ENCODE results near the gene GOLM1.

The GOLM1 gene

DNA sequence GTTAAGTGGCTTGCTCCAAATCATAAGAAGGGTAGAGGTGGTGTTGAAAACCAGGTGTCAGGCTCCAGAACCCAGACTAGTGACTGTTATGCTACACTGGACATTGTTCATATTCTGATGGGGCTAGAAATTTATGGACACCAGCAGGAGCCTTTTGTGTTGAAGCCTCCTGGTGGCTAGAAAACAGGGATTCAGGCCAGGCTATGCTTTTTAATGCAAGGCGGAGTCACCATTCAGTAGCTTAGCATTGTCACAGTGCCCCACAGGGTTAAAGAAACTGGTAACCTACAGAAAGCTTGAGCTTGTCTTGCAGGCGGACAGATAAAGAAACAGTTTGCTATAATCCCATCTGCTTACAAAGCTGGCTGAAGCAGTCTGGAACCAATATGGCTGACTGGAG, 23.0 kb upstream of the GOLM1 start:
- Histone ChIP-seq H3K27me3 (ENCODE audit: control insufficient read depth in 2 of 2, insufficient read depth in 2 of 2, low read length in 2 of 2) (no peaks in the 10 kb centered on the region), H3K4me1 (ENCODE audit: control insufficient read depth in 2 of 2, insufficient read depth in 2 of 2, low read length in 2 of 2) (peaks cover 5 to 8% of the 10 kb centered on the region in 2 donors), H3K9ac (ENCODE audit: low read depth in 1 of 2, low read length in 2 of 2) (no peak overlapping the region), H3K36me3 (ENCODE audit: control insufficient read depth in 2 of 2, insufficient read depth in 2 of 2, low read length in 2 of 2) (no peaks in the 10 kb centered on the region), H3K27ac (ENCODE audit: low read depth in 2 of 2, low read length in 2 of 2) (no peak overlapping the region), H3K4me3 (ENCODE audit: low read length in 2 of 2) (no peak overlapping the region), H3K9me3 (ENCODE audit: control insufficient read depth in 2 of 2, low read length in 2 of 2) (no peaks in the 10 kb centered on the region)

DNA sequence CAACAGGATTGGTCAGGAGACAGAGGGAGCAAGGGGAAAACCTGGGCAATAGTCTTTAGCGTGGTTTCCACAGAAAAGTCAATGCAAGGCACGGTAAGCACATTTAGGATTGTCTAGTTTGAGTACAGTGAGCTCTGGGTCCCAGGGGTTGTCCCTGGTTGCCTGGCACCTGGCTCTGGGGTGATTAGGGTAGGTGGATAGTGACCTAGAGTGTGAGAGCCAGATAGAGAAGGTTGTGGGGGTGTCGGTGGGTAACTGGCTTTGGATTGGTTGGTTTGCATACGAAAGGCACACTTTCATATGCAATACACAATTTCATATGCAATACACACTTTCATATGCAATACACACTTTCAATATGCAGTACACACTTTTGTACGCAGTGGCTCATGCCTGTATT, 20.1 kb upstream of the GOLM1 start:
- no peak overlapping the region for H3K4me3 ChIP-seq (ENCODE audit: low read length in 2 of 2)
- no peaks in the 10 kb centered on the region for H3K4me1 ChIP-seq (ENCODE audit: control insufficient read depth in 2 of 2, insufficient read depth in 2 of 2, low read length in 2 of 2)
- H3K36me3 ChIP-seq (ENCODE audit: control insufficient read depth in 2 of 2, insufficient read depth in 2 of 2, low read length in 2 of 2), result no peaks in the 10 kb centered on the region
- H3K9ac ChIP-seq (ENCODE audit: low read depth in 1 of 2, low read length in 2 of 2), result no peak overlapping the region
- H3K9me3 ChIP-seq (ENCODE audit: control insufficient read depth in 2 of 2, low read length in 2 of 2), result no peaks in the 10 kb centered on the region
- no peaks in the 10 kb centered on the region for H3K27me3 ChIP-seq (ENCODE audit: control insufficient read depth in 2 of 2, insufficient read depth in 2 of 2, low read length in 2 of 2)
- H3K27ac ChIP-seq (ENCODE audit: low read depth in 2 of 2, low read length in 2 of 2), result no peak overlapping the region

DNA sequence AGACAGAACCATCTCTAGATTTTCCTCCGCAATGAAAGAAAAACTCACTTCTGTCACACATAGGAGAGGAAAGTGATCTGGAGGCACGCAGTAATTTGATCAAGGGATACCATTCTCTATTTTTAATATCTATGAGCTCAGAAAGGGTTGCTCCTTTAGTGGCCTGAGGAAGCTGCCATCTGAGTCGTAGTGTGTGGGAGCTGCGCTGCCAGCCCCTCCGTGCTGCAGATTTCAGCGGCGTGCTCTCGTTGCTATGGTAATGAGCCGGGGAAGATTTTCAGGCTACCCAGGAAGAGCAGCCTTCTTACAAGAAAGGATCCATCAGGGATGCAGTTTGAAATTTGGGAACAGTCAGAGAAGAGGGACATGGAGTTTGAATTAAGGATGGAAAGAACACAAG, 17.1 kb upstream of the GOLM1 start:
- no peaks in the 10 kb centered on the region for H3K9me3 ChIP-seq (ENCODE audit: control insufficient read depth in 2 of 2, low read length in 2 of 2)
- H3K27me3 ChIP-seq (ENCODE audit: control insufficient read depth in 2 of 2, insufficient read depth in 2 of 2, low read length in 2 of 2), result no peaks in the 10 kb centered on the region
- no peaks in the 10 kb centered on the region for H3K36me3 ChIP-seq (ENCODE audit: control insufficient read depth in 2 of 2, insufficient read depth in 2 of 2, low read length in 2 of 2)
- no peak overlapping the region for H3K27ac ChIP-seq (ENCODE audit: low read depth in 2 of 2, low read length in 2 of 2)
- no peak overlapping the region for H3K9ac ChIP-seq (ENCODE audit: low read depth in 1 of 2, low read length in 2 of 2)
- H3K4me1 ChIP-seq (ENCODE audit: control insufficient read depth in 2 of 2, insufficient read depth in 2 of 2, low read length in 2 of 2), result no peaks in the 10 kb centered on the region
- no peak overlapping the region for H3K4me3 ChIP-seq (ENCODE audit: low read length in 2 of 2)

DNA sequence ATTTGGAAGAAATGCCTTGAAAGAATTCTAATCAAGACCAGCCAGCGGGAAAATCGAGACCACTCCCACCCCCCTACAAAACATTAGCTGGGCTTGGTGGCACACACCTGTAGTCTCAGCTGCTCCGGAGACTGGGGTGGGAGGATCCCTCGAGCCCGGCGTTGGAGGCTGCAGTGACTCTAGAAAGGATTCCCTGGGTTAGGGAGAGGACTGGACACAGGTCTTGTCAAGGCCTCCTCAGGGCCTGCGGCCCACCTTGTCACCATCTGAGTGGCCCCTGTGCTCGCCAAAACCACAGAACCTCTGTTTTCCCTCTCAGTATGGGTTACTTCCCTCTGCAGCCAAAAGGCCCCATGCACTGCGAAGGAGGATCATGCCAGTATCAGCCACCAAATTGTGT, 16.5 kb upstream of the GOLM1 start:
- Histone ChIP-seq H3K9ac (ENCODE audit: low read depth in 1 of 2, low read length in 2 of 2) (no peak overlapping the region), H3K4me3 (ENCODE audit: low read length in 2 of 2) (no peak overlapping the region), H3K27me3 (ENCODE audit: control insufficient read depth in 2 of 2, insufficient read depth in 2 of 2, low read length in 2 of 2) (no peaks in the 10 kb centered on the region), H3K4me1 (ENCODE audit: control insufficient read depth in 2 of 2, insufficient read depth in 2 of 2, low read length in 2 of 2) (no peaks in the 10 kb centered on the region), H3K36me3 (ENCODE audit: control insufficient read depth in 2 of 2, insufficient read depth in 2 of 2, low read length in 2 of 2) (no peaks in the 10 kb centered on the region), H3K27ac (ENCODE audit: low read depth in 2 of 2, low read length in 2 of 2) (no peak overlapping the region), H3K9me3 (ENCODE audit: control insufficient read depth in 2 of 2, low read length in 2 of 2) (no peaks in the 10 kb centered on the region)

DNA sequence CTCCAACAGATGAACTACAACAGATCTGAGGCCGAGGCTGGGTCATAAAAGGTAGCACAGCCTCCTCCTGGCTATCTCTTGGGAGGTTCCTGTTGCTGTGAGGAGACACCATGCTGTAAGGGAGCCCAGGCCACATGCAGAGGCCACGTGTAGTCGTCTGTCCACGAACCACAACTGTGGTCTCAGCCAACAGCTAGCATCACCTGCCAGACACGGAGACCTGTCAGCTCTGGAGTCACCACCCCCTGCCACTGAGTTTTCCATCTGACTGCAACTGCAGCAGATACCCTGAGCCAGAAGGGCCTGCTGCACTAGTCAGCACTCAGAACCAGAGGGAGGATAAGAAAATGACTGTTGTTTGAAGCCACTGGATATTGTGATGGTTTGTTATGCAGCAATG, 12.7 kb upstream of the GOLM1 start:
- H3K4me3 ChIP-seq (ENCODE audit: low read length in 2 of 2), result no peak overlapping the region
- H3K9ac ChIP-seq (ENCODE audit: low read depth in 1 of 2, low read length in 2 of 2), result no peak overlapping the region
- H3K27ac ChIP-seq (ENCODE audit: low read depth in 2 of 2, low read length in 2 of 2), result no peak overlapping the region
- H3K9me3 ChIP-seq (ENCODE audit: control insufficient read depth in 2 of 2, low read length in 2 of 2), result no peaks in the 10 kb centered on the region
- H3K36me3 ChIP-seq (ENCODE audit: control insufficient read depth in 2 of 2, insufficient read depth in 2 of 2, low read length in 2 of 2), result no peaks in the 10 kb centered on the region
- H3K27me3 ChIP-seq (ENCODE audit: control insufficient read depth in 2 of 2, insufficient read depth in 2 of 2, low read length in 2 of 2), result no peaks in the 10 kb centered on the region
- H3K4me1 ChIP-seq (ENCODE audit: control insufficient read depth in 2 of 2, insufficient read depth in 2 of 2, low read length in 2 of 2), result no peaks in the 10 kb centered on the region

DNA sequence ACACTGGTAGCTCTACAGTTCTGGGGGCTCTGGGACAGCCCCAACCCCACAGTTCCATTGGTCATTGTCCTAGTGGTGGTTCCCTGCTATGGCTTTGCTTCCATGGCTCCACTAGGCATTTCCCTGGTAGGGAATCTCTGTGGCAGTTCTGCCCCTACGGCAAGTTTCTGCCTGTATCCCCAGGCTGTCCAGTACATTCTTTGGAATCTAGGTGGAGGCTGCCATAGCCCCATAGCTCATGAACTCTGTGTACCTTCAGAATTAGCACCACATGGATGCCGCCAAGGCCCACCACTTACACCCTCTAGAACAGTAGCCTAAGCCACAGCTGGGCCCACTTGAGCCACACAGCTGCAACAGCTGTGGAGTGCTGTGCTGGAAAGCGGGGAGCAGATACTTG, 3.3 kb upstream of the GOLM1 start:
- H3K9me3 ChIP-seq (ENCODE audit: control insufficient read depth in 2 of 2, low read length in 2 of 2), result no peaks in the 10 kb centered on the region
- H3K36me3 ChIP-seq (ENCODE audit: control insufficient read depth in 2 of 2, insufficient read depth in 2 of 2, low read length in 2 of 2), result no peaks in the 10 kb centered on the region
- no peak overlapping the region for H3K4me3 ChIP-seq (ENCODE audit: low read length in 2 of 2)
- H3K27ac ChIP-seq (ENCODE audit: low read depth in 2 of 2, low read length in 2 of 2), result no peak overlapping the region
- H3K4me1 ChIP-seq (ENCODE audit: control insufficient read depth in 2 of 2, insufficient read depth in 2 of 2, low read length in 2 of 2), result peaks cover 0 to 6% of the 10 kb centered on the region in 2 donors
- H3K27me3 ChIP-seq (ENCODE audit: control insufficient read depth in 2 of 2, insufficient read depth in 2 of 2, low read length in 2 of 2), result no peaks in the 10 kb centered on the region
- no peak overlapping the region for H3K9ac ChIP-seq (ENCODE audit: low read depth in 1 of 2, low read length in 2 of 2)

DNA sequence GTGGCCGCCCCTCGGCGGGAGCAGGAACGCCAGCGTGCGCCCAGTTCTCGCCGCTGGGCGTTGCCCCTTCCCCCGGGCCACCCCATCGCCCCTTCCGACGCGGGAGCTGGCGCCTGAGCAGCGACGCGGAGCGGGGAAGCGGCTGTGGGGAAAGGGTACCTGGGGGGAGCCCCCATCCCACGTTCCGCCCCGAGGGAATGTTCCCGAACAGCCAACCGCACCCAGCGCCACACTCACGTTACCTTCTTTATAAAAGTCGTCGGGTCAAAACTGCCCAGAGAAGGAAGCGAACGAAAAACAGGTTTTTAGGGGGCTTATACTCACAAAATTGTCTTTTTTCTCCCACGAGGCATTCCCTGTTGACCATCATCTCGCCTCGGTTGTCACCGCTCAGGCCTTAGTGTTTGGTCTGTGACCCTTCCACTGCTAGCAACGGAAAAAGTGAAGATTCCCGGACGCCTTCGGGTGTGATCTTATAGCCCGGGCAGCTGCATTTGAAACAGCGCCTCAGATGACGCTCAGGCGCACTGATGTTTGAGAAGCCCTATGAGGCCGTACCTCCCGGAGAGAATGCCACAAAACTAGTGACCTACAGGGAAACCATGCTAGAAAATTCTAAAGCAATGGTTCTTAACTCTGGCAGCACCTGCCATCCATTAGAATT, 475 bp upstream of the GOLM1 start:
- H3K4me3 ChIP-seq (ENCODE audit: low read length in 2 of 2), result peak overlapping the region; percentile 69 to 82
- no peaks in the 10 kb centered on the region for H3K9me3 ChIP-seq (ENCODE audit: control insufficient read depth in 2 of 2, low read length in 2 of 2)
- H3K9ac ChIP-seq (ENCODE audit: low read depth in 1 of 2, low read length in 2 of 2), result peak overlapping the region; percentile 84 to 85
- peaks cover 0 to 4% of the 10 kb centered on the region in 2 donors for H3K27me3 ChIP-seq (ENCODE audit: control insufficient read depth in 2 of 2, insufficient read depth in 2 of 2, low read length in 2 of 2)
- H3K36me3 ChIP-seq (ENCODE audit: control insufficient read depth in 2 of 2, insufficient read depth in 2 of 2, low read length in 2 of 2), result no peaks in the 10 kb centered on the region
- peaks cover 3 to 16% of the 10 kb centered on the region in 2 donors for H3K4me1 ChIP-seq (ENCODE audit: control insufficient read depth in 2 of 2, insufficient read depth in 2 of 2, low read length in 2 of 2)
- peak overlapping the region; percentile 87 to 93 for H3K27ac ChIP-seq (ENCODE audit: low read depth in 2 of 2, low read length in 2 of 2)

DNA sequence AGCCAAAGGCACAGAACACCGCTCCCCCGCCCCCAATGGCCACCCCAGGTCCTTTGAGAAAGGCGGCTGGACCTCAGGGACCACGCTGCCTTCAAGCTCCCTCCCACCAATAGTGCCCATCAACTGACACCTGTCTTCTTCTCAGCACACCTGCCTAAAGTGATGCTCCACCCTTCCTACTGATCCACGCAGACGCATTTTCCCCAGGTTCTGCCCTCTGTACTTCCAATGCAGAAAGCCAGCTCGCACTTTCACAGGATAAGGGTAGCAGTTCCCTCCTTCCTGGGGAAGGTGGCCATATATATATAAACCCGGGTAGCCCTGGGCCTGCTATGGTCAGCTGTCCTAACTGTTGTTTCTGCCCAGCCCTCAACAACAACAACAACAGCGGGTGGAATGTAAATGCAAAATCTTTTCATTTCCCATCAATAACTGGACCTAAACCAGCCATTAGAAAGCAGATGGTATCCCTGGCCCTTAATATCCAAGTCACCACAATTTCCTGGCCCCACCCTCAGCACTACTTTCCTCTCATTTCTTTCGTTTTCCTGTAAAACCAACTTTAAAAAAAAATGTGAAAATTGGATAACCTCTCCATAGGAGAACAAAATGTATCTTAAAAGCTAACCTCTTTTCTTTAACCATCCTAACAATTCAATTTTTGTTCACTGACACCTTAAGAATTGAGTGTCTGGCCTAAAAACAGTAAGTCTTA, 1.7 kb downstream of the GOLM1 start:
- peak overlapping the region; percentile 69 to 70 for H3K4me3 ChIP-seq (ENCODE audit: low read length in 2 of 2)

DNA sequence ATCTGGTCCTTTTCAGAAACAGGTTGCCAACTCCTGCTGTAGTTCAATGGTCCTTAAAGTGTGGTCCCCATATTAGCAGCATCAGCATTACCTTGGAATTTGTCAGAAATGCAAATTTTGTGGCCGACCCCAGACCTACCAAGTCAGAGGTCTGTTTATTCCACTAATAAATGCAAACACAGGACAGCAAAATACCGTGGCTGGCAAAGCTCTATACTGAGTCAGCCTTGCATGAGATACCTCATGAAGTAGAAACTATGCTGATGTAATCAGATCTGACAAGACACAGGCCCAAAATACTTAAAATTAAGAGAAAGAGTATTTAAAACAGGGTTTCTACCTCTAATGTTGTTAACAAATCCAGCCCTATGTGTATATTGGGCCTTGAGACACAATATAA, 3.0 kb downstream of the GOLM1 start:
- no peaks in the 10 kb centered on the region for H3K9me3 ChIP-seq (ENCODE audit: control insufficient read depth in 2 of 2, low read length in 2 of 2)
- peak overlapping the region in 1 of 2 donors; percentile 34 for H3K27ac ChIP-seq (ENCODE audit: low read depth in 2 of 2, low read length in 2 of 2)
- H3K4me1 ChIP-seq (ENCODE audit: control insufficient read depth in 2 of 2, insufficient read depth in 2 of 2, low read length in 2 of 2), result peaks cover 10 to 31% of the 10 kb centered on the region in 2 donors
- peak overlapping the region in 1 of 2 donors; percentile 22 for H3K9ac ChIP-seq (ENCODE audit: low read depth in 1 of 2, low read length in 2 of 2)
- H3K27me3 ChIP-seq (ENCODE audit: control insufficient read depth in 2 of 2, insufficient read depth in 2 of 2, low read length in 2 of 2), result peaks cover 0 to 4% of the 10 kb centered on the region in 2 donors
- no peaks in the 10 kb centered on the region for H3K36me3 ChIP-seq (ENCODE audit: control insufficient read depth in 2 of 2, insufficient read depth in 2 of 2, low read length in 2 of 2)
- peak overlapping the region in 1 of 2 donors; percentile 10 for H3K4me3 ChIP-seq (ENCODE audit: low read length in 2 of 2)

More for the DNA sequence above, 1.7 kb downstream of the GOLM1 start:
- Histone ChIP-seq H3K9ac (ENCODE audit: low read depth in 1 of 2, low read length in 2 of 2) (peak overlapping the region; percentile 26 to 84), H3K9me3 (ENCODE audit: control insufficient read depth in 2 of 2, low read length in 2 of 2) (no peaks in the 10 kb centered on the region), H3K27ac (ENCODE audit: low read depth in 2 of 2, low read length in 2 of 2) (peak overlapping the region in 1 of 2 donors; percentile 58), H3K27me3 (ENCODE audit: control insufficient read depth in 2 of 2, insufficient read depth in 2 of 2, low read length in 2 of 2) (peaks cover 0 to 4% of the 10 kb centered on the region in 2 donors), H3K4me1 (ENCODE audit: control insufficient read depth in 2 of 2, insufficient read depth in 2 of 2, low read length in 2 of 2) (peaks cover 8 to 26% of the 10 kb centered on the region in 2 donors), H3K36me3 (ENCODE audit: control insufficient read depth in 2 of 2, insufficient read depth in 2 of 2, low read length in 2 of 2) (no peaks in the 10 kb centered on the region)

DNA sequence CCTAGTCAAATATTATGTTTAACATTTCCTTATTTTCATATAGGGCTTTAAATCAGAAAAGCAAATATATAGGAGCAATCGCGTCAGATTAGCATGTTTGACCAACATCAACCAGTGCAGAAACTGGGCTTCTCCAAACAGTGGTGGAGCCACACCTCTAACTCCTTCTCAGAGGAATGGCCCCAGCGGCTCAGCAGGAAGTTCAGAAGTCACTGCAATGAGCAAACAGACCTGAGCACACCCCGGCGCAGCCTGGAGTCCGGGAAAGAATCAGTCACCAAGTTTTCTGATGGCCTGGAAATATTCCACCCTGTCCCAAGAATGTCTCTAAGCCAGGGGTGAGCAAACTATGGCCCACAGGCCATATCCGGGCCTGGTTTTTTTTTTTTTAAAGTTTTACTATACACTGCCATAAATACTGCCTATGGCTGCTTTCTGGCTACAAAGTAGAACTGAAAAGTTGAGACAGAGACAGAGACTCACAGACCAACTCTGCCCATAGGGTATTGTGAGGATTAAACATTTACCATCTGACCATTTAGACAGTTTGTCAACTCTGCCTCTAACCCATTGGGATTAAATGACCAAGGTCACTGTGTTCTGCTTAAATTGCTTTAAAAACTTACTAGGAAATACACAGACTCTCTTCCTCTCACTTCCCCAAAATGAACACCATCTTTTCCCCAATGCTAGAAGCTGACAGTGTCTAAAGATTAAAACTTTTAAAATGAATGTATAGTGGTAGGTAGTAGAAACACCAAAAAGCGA, 5.4 kb downstream of the GOLM1 start:
- H3K4me1 ChIP-seq (ENCODE audit: control insufficient read depth in 2 of 2, insufficient read depth in 2 of 2, low read length in 2 of 2), result peaks cover 10 to 27% of the 10 kb centered on the region in 2 donors
- H3K27ac ChIP-seq (ENCODE audit: low read depth in 2 of 2, low read length in 2 of 2), result peak overlapping the region; percentile 86 to 93
- H3K27me3 ChIP-seq (ENCODE audit: control insufficient read depth in 2 of 2, insufficient read depth in 2 of 2, low read length in 2 of 2), result peaks cover 0 to 4% of the 10 kb centered on the region in 2 donors
- peak overlapping the region in 1 of 2 donors; percentile 52 for H3K4me3 ChIP-seq (ENCODE audit: low read length in 2 of 2)
- H3K9ac ChIP-seq (ENCODE audit: low read depth in 1 of 2, low read length in 2 of 2), result peak overlapping the region; percentile 56 to 60
- H3K9me3 ChIP-seq (ENCODE audit: control insufficient read depth in 2 of 2, low read length in 2 of 2), result no peaks in the 10 kb centered on the region
- no peaks in the 10 kb centered on the region for H3K36me3 ChIP-seq (ENCODE audit: control insufficient read depth in 2 of 2, insufficient read depth in 2 of 2, low read length in 2 of 2)
